Transverse colon (tissue), 3 donors: ENCODE results near the gene SLC6A18.
"Not testable (repeated sequence)": the region's sequence is repeated elsewhere in the genome, so short reads cannot be mapped to it uniquely, and the experiment has no call there.

Source experiments
- CTCF ChIP-seq, 5 experiments: fragments of 200-600 bp in 3 of 5; fragments of 450-650 bp in 2 of 5; sonication (generic) in 3 of 5; IDR thresholded peaks; 1 replicate in 2 of 5; 2 replicates in 3 of 5; pipeline ENCODE4 v1.5.1; 2016 to 2017; ENCODE audit warnings: antibody characterized with exemption in 5 of 5, inconsistent platforms in 3 of 5, mild to moderate bottlenecking in 2 of 5, moderate library complexity in 1 of 5
- EP300 ChIP-seq: sonication (generic); formaldehyde crosslinking; IDR thresholded peaks from one replicate; pipeline ENCODE4 v1.6.1; 2017; ENCODE audit warnings: antibody characterized with exemption, low read depth
- POLR2A ChIP-seq: fragments of 450-650 bp; IDR thresholded peaks from one replicate; pipeline ENCODE4 v1.6.1; 2016; ENCODE audit warnings: antibody characterized with exemption, mild to moderate bottlenecking, moderate library complexity

- TF ChIP-seq CTCF (IDR thresholded peaks at IDR 0.05); POLR2A; EP300: not testable (repeated sequence)
Observed at GRCh38 chr5:1267464-1267863, 42.3 kb downstream of the SLC6A18 start.
